OCI-LY3 (cell line): ENCODE data around the gene AP5M1.

Experiments used
- H2AFZ ChIP-seq: fragments of 200-600, 300-600 bp; shearing (Covaris generic); 2 replicates; pipeline ENCODE4 v1.6.0; 2014; ENCODE audit warnings: antibody characterized with exemption, low read depth, low read length
- H3K27ac ChIP-seq: fragments of 200-600, 300-600 bp; sonication (generic); 2 replicates; pipeline ENCODE4 v1.5.1; 2014; ENCODE audit warnings: mild to moderate bottlenecking, low read length, moderate library complexity, mixed read lengths
- H3K27me3 ChIP-seq: fragments of 200-600, 300-600 bp; sonication (generic); 2 replicates; pipeline ENCODE4 v1.6.1; 2014; ENCODE audit warnings: low read depth, low read length, mixed read lengths
- H3K36me3 ChIP-seq: fragments of 200-600, 300-600 bp; sonication (generic); replicated peaks from 2 replicates; pipeline ENCODE3; 2014; ENCODE audit warnings: low read depth, low read length, mixed read lengths
- H3K4me1 ChIP-seq: fragments of 300-600, 200-600 bp; sonication (generic); 2 replicates; pipeline ENCODE4 v1.6.1; 2014; ENCODE audit warnings: low read length, mixed read lengths
- H3K4me2 ChIP-seq: fragments of 200-600, 300-600 bp; sonication (generic); 2 replicates; pipeline ENCODE4 v1.6.1; 2014; ENCODE audit warnings: low read length, mixed read lengths
- H3K4me3 ChIP-seq: fragments of 300-600, 200-600 bp; sonication (generic); 2 replicates; pipeline ENCODE4 v1.5.1; 2014; ENCODE audit warnings: antibody characterized with exemption, mild to moderate bottlenecking, low read length, moderate library complexity
- H3K79me2 ChIP-seq: fragments of 300-600, 200-600 bp; shearing (Covaris generic); 2 replicates; pipeline ENCODE4 v1.6.1; 2014; ENCODE audit warnings: mild to moderate bottlenecking, low read length, mixed read lengths
- H3K9ac ChIP-seq: fragments of 300-600, 200-600 bp; shearing (Covaris generic); 2 replicates; pipeline ENCODE4 v1.6.0; 2014; ENCODE audit warnings: mild to moderate bottlenecking, low read length, moderate library complexity
- H3K9me3 ChIP-seq: fragments of 200-600, 300-600 bp; shearing (Covaris generic); 2 replicates; pipeline ENCODE4 v1.6.1; 2014; ENCODE audit warnings: low read length, mixed read lengths; ENCODE audit not compliant: insufficient read depth
- H4K20me1 ChIP-seq: fragments of 200-600, 300-600 bp; sonication (generic); 2 replicates; pipeline ENCODE4 v1.6.1; 2016; ENCODE audit warnings: low read length, mixed read lengths; ENCODE audit not compliant: insufficient read depth
- CTCF ChIP-seq: fragments of 200-600, 300-600 bp; sonication (generic); IDR thresholded peaks from 2 replicates; pipeline ENCODE4 v1.5.1; 2014; ENCODE audit warnings: antibody characterized with exemption, low read length, low read depth
- EZH2phosphoT487 ChIP-seq: fragments of 200-600 bp; shearing (Covaris generic); IDR thresholded peaks from 2 replicates; pipeline ENCODE4 v1.6.1; 2018; ENCODE audit warnings: antibody characterized with exemption, mixed run types, low read depth

The AP5M1 gene

GRCh38 chr14:57317248-57317833, 48.6 kb downstream of the AP5M1 start:
- TF ChIP-seq EZH2phosphoT487 (no peak), CTCF (peak; percentile 93)

GRCh38 chr14:57319636-57320192, 50.9 kb downstream of the AP5M1 start:
- H3K27ac ChIP-seq: no peak overlapping the region
- no peak overlapping the region for H3K4me2 ChIP-seq
- no peak overlapping the region for H3K9ac ChIP-seq
- H3K9me3 ChIP-seq: no peaks in the 10 kb centered on the region
- H4K20me1 ChIP-seq: no peaks in the 10 kb centered on the region
- H3K79me2 ChIP-seq: no peaks in the 10 kb centered on the region
- H2AFZ ChIP-seq: no peak overlapping the region
- no peak for TF ChIP-seq CTCF
- no peak for TF ChIP-seq EZH2phosphoT487
- H3K27me3 ChIP-seq: peaks cover 3% of the 10 kb centered on the region
- peaks cover 13% of the 10 kb centered on the region for H3K4me1 ChIP-seq
- H3K36me3 ChIP-seq: no peaks in the 10 kb centered on the region
- no peak overlapping the region for H3K4me3 ChIP-seq

More at GRCh38 chr14:57317248-57317833, 48.6 kb downstream of the AP5M1 start:
- Histone ChIP-seq H3K27ac (no peak overlapping the region), H4K20me1 (no peaks in the 10 kb centered on the region), H3K36me3 (no peaks in the 10 kb centered on the region), H3K79me2 (no peaks in the 10 kb centered on the region), H3K4me3 (no peak overlapping the region), H3K4me2 (no peak overlapping the region), H3K9me3 (no peaks in the 10 kb centered on the region), H3K9ac (no peak overlapping the region), H3K27me3 (peaks cover 3% of the 10 kb centered on the region), H2AFZ (no peak overlapping the region), H3K4me1 (peaks cover 2% of the 10 kb centered on the region; the same call in 1 of the 2 replicates)

GRCh38 chr14:57323721-57324120, 55.0 kb downstream of the AP5M1 start:
- TF ChIP-seq EZH2phosphoT487: no peak
- H4K20me1 ChIP-seq: no peaks in the 10 kb centered on the region
- no peaks in the 10 kb centered on the region for H3K36me3 ChIP-seq
- no peaks in the 10 kb centered on the region for H3K79me2 ChIP-seq
- peaks cover 3% of the 10 kb centered on the region; the same call in 1 of the 2 replicates for H3K27me3 ChIP-seq
- no peak overlapping the region for H2AFZ ChIP-seq
- peaks cover 29% of the 10 kb centered on the region for H3K4me1 ChIP-seq
- H3K9ac ChIP-seq: no peak overlapping the region
- no peak overlapping the region for H3K27ac ChIP-seq
- no peak overlapping the region for H3K4me2 ChIP-seq
- no peaks in the 10 kb centered on the region for H3K9me3 ChIP-seq
- no peak overlapping the region for H3K4me3 ChIP-seq

DNA sequence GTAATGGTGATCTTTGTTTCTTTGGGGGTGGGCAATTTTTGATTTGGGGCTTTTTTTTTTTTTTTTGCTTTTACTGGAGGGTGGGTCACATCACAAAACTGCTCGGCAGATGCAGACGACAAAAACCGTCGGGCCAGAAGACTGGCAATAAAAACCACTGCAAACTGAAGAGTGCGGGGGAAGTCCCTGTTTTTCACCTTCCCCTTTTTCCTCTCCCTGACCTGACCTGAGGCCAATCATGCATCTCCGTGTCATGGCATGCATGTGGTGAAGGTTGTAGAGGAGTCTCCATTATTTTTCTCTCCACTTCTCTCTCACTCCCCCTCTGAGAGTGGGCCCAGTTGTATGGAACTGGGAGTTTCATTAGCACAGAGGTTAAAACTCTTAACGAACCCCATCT, 57.5 kb downstream of the AP5M1 start:
- Histone ChIP-seq H3K4me2 (peak overlapping the region; percentile 78), H3K27ac (peak overlapping the region; percentile 73), H4K20me1 (no peaks in the 10 kb centered on the region), H3K4me1 (peaks cover 29% of the 10 kb centered on the region), H3K9me3 (no peaks in the 10 kb centered on the region), H3K9ac (peak overlapping the region; percentile 41; the same call in 1 of the 2 replicates), H2AFZ (peak overlapping the region; percentile 87), H3K4me3 (peak overlapping the region; percentile 50), H3K36me3 (no peaks in the 10 kb centered on the region), H3K79me2 (no peaks in the 10 kb centered on the region), H3K27me3 (no peaks in the 10 kb centered on the region)
- TF ChIP-seq CTCF: no peak
- no peak for TF ChIP-seq EZH2phosphoT487
